ENCODE results near the gene POLR1E.

The POLR1E gene, protein sequence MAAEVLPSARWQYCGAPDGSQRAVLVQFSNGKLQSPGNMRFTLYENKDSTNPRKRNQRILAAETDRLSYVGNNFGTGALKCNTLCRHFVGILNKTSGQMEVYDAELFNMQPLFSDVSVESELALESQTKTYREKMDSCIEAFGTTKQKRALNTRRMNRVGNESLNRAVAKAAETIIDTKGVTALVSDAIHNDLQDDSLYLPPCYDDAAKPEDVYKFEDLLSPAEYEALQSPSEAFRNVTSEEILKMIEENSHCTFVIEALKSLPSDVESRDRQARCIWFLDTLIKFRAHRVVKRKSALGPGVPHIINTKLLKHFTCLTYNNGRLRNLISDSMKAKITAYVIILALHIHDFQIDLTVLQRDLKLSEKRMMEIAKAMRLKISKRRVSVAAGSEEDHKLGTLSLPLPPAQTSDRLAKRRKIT

DNA sequence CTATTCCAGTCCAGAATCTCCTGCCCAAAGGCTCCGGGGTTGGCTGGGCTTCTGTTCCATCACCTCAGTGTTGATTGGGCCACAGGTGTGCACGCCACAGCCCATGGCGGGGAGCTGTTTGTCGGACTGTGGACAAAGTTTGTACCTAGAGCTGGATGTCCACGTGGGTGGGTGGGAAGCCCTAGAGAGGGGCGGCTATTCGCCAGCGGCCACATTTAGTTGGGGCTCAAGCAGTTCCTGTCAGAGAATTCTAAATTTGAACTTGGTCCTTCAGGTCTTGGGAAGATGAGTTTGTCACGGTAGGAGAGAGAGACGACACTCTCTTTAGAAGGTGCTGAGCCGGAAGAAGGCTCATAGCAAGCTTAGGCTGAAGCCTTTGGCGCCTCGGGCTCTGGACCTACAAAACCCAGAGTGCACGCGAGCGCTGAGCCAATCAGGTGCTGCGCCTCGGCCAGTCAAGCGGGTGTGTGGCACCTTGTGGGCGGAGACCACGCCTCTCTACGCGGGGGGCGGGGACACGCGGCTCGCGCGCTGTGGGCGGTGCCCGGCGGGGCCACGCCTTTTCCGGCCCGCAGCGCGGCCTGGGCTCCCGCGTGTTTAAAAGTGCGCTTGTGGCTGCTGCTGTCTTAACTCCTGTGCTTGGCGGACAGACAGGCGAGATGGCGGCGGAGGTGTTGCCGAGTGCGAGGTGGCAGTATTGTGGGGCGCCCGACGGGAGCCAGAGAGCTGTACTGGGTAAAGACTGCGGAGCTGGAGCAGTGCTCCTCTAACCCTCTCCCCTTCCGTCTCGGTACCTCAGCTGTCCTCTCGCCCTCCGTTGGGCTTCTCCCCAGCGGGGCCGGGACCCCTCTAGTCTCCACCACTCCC lies at the start of gene POLR1E:
TSS of gene POLR1E (plus strand) at position 560 of the 867 bp plus-strand sequence. CDS start at position 660, 100 bp downstream.
- peak; percentile 96 for DNase-seq

DNA sequence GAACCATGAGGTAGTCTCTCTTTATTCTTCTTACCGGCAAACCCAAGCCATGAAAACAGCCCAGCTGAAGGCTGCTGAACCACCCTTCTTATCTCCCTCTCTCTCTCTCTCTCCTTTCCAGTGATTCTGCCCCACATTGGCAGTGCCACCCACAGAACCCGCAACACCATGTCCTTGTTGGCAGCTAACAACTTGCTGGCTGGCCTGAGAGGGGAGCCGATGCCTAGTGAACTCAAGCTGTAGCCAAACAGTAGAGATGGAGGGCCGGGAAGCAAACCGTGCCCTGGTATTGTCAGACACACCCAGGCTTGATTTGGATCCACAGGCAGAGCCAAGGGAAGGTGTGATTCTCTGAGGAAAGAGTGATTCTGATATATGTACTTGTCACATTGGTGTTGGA lies 49.2 kb upstream of the POLR1E start:
- no peak for DNase-seq

DNA sequence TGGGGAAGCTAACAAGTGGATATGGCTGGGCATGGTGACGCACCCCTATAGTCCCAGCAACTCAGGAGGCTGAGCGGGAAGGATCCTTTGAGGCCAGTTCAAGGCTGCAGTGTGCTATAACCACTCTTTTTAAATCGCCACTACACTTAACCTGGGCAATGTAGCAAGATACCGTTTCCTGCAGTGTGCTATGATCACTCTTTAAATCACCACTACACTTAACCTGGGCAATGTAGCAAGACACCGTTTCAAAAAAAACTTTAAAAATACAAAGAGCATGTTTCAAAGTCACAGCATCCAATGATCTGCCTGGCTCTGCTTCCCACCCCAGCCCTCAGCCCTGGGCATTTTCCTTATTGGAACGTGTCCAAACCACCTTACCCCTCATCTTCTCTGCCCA lies 48.7 kb upstream of the POLR1E start:
- no peak for DNase-seq

DNA sequence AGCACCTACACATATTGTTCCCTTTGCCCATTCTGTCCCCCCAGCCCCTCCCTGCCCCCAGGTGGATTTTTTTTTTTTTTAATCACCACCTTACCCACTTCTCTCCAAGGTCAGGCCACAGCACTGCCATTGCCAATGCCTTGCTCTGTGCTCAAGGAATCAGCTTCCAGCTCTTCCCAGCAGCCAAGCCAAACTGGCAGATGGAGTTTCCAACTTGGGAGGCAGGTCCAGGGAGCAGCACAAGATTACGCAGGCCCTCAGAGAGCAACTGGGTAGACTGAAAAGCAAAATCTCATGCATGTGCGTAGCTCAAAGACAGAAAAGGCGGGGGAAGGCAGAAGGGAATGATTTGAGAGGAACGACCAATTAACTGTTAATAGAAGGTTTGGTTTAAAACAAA lies 48.1 kb upstream of the POLR1E start:
- no peak for DNase-seq

DNA sequence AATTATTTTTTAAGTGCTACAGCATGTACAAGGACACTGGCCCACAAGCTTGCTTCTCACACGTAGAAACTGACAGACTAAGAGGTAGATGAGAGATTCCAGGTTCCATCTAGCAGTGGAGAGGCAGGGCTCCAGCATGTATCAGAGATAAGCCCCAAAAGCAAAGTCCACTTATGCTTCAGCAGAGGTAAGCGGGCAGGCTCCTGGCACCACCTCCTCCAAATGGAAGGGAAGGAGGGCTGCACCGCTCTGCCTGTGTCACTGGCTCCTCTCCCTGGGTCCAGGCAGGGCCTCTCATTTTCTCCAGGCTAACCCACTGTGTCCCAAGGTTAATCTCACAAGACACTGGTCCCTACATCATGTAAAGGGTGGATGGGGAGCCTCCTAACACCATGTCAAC lies 47.4 kb upstream of the POLR1E start:
- DNase-seq = no peak

DNA sequence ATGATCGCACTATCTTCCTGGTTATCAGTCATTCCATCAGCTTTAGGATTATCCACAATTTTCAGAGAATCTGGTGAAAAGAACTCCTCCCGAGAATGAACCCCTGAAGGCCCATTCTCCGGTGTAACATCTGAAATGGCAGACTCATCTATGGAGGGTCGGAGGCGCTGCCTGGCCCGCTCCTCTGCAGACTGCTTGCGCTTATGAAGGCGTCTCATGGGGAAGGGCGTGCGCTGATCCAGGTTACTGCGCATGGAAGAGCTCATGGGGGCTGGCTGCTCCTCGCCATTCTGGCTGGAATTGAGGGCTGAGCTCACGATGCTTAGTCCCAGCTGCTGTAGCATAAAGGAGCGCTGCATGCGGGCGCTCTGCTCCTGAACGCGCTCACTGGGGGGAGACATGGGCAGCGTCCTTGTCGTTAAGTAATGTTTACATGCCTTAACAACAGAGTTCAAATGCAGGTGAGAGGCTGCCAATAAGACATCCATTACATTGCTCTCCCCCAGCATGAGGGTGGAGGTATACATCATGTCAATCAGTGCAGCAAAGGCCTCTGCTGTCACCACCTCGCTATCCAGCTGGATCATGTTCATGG lies 43.9 kb upstream of the POLR1E start:
- DNase-seq = no peak

DNA sequence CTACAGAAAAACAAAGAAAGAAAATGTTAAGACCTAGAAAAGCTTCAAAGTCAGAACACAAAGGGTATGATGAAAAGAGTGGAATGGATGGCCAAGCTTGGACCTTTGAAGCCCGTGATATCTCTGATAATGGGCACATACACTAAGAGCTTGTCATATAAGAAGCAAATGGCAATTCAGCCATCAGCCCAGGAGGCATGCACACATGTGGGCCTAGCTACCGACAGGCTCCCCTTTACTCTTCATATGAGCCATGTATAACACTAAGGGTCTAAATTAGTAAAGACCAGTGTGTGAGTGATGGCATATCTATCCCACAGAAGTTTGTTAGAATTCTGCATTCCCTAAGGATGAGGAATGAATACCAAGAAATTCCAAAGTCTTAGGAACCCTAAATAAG lies 43.2 kb upstream of the POLR1E start:
- DNase-seq = no peak

DNA sequence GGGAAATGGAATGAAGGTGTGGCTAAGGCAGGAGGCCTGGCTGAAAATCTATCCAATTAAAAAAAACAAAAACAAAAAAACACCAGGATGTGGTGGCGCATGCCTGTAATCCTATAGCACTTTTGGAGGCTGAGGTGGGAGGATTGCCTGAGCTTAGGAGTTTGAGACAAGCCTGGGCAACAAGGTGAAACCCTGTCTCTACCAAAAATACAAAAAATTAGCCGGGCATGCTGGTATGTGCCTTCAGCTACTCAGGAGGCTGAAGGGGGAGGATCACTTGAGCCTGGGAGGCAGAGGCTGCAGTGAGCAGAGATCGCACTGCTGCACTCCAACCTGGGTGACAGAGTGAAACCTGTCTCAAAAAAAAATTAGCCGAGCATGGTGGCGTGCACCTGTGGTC lies 42.2 kb upstream of the POLR1E start:
- DNase-seq = no peak

DNA sequence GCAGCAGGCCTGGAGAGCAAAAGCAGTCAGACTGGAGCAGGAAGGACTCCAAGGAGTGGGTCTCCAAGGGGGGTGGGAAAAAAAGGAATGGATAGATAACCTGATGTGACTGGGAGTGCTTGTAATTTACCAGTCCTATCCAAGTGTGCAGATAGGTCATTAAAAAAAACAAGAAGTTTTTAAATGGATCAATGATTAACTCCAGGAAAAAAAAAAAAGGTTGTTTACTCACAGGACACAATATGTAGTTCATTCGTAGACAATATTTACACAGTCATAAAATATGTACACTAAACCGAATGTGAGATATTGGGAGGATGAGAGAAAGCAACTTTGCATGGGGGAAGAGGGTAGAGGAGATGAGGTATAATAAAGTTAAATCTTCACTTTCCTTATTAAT lies 40.9 kb upstream of the POLR1E start:
- peak; percentile 51 for DNase-seq

DNA sequence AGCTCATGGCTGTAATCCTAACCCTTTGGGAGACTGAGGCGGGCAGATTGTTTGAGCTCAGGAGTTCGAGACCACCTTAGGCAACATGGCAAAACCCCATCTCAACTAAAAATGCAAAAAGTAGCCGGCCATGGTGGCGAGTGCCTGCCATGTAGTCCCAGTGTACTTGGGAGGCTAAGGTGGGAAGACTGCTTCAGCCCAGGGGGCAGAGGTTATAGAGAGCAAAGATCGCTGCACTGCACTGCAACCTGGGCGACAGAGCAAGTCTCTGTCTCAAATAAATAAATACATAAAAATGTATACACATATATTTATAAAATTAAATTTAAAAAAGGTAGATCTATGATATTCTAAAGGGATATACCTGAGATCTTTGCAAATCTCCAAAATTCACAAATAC lies 39.9 kb upstream of the POLR1E start:
- no peak for DNase-seq

DNA sequence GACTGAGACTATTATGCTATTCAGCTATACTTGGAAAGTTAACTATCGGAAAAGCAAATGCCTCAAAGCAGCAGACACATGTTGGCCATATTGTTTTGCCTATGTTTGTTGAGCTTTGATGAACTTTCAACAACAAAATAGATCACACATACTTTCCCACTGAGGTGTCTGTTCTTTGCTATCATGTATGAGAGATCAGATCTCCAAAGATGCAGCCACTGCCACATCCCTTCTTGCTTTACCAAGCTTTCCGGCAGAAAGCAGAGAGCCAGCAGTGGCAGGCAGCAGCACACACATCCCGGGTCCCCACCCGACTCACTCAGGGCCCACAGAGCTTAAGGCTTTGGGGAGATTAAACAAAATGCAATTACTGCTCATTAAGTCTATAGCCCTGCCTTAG lies 39.3 kb upstream of the POLR1E start:
- no peak for DNase-seq

DNA sequence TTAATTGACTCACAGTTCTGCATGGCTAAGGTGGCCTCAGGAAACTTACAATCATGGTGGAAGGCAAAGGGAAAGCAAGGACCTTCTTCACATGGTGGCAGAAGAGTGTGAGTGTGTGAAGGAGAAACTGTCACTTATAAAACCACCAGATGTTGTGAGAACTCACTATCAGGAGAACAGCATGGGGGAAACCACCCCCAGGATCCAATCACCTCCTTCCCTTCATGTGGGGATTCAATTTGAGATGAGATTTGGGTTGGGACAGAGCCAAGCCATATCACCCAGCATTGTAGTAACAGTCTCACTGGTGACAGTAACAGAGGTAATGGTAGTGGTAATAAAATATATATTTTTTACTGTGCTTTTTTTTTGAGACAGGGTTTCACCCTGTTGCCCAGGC lies 38.6 kb upstream of the POLR1E start:
- no peak for DNase-seq

DNA sequence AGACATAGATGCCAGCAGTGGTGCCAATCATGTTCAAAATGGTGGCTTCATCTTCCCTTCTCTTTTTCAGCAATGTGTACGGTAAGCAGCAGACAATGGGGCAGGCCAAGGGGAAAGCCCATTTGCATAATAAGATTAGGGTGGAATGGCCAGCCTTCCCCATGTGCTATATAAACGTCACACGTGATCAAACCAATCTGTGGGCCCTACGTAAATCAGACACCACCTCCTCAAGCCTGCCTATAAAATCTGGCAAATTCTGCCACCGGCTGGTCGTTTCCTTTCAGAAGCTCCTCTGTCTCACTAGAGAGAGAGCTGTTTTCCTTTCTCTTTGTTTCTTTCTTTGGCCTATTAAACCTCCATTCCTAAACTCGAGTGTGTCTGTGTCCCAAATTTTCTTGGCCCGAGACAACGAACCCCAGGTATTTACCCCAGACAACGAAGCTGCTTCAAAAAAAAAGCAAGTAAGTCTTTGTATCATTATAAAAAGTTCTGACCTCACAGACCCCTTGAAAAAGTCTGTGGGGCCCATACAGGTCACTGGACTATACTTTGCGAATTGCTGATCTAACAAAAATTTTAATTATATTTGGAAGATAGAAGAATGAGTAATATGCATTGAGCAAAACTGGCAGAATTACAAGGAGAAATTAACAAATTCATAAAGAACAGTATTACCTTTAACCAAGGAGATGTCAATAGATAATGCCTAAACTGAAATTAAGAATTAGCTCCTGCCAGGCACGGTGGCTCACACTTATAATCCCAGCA lies 35.7 kb upstream of the POLR1E start:
- no peak for DNase-seq

DNA sequence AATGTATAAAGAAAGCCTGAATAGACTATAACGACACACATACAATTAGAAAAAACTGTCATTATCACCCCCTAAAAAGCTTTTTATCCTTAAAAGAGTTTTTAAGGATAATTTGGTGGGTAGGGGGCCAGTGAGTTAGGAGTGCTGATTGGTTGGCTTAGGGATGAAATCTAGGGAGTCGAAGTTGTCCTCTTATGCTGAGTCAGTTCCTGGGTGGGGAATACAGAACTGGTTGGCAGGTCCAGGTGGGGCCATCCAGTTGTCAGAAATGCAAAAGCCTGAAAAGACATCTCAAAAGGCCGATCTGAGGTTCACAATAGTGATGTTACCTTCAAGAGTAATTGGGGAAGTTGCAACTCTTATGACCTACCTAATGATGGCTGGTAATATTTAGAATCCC lies 34.1 kb upstream of the POLR1E start:
- no peak for DNase-seq

DNA sequence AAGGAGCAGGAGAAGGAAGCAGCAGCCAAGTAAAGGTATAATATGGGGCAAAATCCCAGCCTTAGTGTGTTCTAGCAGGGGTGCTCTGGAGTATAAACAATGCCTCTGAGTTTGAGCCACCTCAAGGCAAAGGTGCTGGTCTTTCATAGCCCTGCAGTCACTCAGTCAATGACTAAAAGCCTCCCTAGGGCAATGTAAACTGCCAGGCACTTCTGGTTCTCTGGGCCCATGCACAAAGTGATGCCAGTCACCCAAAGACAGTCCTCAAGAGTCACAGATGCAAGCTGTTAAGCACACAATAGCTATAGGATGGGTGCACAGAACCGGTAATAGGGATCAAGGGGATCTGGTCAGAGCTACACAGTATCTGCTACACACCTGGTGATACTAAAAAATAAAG lies 33.1 kb upstream of the POLR1E start:
- no peak for DNase-seq

DNA sequence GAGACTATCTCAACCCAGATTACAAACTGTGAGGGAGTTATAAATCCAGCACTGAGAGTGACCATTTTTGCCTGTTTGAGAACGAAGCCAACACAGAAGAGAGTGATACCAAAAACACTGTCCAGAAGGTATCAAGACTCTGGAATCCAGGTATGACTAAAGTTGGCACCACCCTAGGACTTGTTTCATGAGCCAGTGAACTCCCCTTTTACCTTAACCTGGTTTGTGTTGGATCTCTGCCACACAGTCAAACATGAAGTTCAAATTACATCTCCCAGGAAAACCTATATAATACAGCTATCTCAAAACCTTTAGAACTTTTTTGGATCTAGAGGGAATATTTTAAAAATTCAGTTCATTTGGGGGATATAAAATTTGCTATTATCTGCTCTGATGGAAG lies 31.9 kb upstream of the POLR1E start:
- no peak for DNase-seq

DNA sequence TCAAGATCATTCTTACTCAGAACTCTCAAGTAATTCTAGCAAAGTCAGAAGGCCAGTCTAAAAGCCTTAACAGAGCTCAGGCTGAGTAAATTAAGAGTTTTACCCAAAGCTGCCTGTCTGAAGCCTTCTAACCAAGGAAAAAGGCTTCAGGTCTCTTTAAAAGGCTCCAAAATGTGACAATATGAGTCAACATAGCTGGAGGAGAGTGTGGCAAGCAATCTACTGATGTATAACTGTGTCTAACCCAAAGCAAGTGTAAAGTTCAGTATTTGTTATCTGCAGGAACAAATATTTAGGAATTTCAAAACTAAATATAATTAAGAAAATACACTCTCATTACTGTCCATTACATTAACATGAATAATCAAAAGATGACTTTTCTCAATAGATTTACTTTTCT lies 31.5 kb upstream of the POLR1E start:
- DNase-seq = no peak

DNA sequence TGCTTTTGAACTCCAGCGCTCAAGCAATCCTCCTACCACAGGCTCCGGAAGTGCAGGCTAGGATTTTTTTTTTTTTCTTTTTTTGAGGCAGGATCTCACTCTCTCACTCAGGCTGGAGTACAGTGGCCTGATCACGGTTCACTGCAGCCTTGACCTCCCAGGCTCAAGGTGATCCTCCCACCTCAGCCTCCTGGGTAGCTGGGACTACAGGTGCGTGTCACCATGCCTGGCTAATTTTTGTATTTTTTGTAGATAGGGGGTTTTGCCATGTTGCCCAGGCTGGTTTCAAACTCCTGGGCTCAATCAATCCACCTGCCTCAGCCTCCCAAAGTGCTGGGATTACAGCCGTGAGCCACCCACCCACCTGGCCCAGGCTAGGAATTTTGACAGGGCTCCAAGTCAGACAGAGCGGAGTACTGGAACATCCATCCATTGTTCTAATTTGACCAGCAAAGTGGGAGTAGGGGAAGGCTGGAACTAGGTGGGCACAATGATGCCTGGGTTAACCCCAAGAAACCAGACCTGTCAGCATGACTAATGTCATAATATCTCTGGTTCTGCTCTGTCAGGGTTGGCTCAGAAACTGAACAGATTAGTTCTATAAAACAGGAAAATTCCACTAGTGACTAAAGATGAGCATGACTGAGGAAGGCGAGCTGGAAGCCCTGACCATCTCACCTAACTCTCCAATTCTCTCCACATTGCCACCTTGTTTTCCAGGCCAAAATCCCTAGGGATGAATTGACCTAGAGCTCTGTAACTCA lies 29.7 kb upstream of the POLR1E start:
- no peak for DNase-seq

DNA sequence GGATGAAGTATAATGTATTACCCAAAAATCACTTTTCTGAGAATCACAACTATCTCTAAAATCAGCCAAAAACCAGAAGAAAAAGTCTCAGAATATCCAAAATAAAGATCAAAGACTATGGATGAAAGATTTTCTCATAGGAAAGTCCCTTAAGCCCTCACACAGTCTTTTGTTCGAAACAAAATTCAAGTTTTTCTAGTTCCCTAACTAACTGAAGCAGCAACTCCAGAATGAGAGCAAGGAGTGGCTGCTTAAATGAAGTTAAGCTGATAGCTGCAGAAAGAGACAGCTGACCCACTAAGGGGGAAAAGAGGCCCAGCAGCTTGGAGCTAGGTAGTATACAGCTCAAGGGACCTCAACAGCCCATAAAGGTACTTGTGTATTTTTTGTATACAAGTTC lies 28.9 kb upstream of the POLR1E start:
- no peak for DNase-seq

DNA sequence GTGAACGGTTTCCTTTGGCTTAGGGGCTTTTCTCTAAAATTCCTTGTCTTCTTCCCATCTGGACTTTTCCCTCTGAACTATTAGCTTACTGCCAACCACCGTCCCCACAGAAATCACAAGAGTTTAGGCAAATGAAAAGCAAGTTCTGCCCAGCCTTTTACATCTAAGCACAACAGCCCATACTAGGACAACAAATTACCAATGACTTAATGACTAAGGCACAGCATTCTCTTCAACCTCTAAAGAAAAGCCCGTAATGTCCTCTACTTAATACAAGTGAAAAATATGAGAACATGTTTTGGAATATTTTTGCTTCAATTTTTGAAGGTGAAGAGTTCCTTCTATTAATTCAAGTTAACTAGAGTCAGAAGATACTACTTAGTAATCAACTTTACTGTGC lies 21.7 kb upstream of the POLR1E start:
- no peak for DNase-seq

DNA sequence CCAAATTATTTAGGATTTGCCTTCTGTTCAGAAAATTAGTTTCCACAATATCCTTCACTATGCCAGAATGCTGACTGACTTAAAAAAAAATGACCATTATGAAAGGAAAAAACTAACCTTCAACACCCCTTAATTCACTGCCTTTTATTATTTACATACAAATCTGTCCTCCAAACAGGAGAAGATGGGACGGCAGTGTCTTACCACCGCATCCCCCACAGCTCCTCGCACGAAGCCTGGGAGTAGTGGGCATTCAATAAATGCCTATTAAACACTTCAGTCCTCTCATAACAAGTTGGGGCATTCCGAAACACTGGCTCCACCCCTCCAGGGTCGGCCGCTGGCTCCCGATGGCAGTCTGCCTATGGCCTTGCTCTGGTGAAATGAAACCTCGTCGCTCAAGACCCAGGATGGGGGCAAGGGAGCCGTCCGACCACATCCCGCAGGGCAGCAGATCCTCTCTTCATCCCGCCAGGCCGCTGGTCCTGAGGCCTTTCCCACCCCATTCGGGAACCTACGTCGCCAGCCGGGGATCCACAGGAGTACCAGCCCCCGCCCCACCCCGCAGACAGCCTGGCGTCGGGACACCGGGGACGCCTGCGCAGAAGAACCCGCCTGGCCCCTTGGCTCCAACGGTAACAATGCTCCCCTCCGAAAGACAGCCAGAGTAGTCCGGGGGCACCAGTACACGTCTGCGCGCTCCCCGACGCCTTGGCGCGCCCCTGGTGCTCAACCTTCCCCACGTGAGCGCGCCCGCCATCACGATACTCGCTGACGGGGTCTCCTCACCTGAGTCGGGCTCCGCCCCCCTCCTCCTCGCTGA lies 21.1 kb upstream of the POLR1E start:
- peak; percentile 82 for DNase-seq

All from DMS53 (cell line).